DMS53 (cell line): Measurements from ENCODE around the gene RAB20.
"Not testable (repeated sequence)": the region's sequence is repeated elsewhere in the genome, so short reads cannot be mapped to it uniquely, and the experiment has no call there.

Source experiments
- DNase-seq: peaks from one replicate; lab custom pipeline; 2025; lab: John Stamatoyannopoulos, UW

RAB20 gene

DNA sequence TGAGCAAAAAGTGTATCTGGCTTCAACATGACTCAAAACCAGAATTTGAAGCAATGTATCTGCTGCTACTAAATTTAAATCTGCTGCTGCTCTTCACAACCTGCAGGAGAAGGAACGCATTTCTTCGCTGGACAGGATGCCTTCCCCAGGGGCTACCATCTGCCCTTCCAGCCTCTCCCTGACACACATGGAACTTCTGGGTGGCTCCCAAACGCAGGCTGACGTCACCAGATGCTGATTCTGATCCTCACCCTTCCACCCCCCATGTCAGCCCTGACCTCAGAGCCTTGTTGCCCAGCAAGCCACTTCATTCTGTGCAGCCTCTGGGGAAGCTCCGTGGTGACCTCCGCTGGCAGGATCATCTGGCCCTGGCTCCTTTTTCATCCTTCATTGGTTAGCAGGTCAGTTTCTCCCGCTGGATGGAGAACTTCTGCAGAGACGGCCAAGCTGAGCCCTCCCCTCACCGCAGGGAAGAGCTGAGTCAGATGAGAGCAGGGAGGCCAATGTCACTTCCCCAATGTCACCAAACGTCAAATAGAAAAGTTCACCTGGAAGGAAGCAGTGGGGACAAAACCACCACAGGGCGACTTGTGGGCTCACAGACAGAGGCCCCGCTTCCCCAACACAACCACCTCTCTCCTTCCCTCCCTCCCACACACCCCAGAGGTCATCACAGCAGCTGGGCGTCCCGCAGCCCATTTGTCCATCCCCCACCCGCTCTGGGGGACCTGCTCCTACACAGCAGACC lies 14.0 kb upstream of the RAB20 start:
- peak; percentile 71 for DNase-seq

DNA sequence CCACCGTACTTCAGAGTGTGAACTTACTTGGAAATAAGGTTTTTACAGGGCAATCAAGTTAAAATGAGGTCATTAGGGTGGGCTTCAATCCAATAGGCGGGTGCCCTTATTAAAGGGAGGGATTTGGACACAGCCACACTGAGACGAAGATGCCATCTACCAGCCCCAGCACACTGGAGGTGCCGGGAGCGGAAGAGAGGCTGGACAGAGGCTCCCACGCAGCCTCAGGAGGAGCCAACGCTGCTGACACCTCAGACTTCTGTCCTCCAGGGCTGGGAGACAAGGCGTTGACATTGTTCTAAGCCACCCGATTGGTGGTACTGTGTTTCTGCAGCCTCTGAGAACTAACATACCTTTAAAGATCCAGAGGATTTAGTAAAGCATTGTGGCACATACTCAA lies 12.6 kb upstream of the RAB20 start:
- DNase-seq = no peak

DNA sequence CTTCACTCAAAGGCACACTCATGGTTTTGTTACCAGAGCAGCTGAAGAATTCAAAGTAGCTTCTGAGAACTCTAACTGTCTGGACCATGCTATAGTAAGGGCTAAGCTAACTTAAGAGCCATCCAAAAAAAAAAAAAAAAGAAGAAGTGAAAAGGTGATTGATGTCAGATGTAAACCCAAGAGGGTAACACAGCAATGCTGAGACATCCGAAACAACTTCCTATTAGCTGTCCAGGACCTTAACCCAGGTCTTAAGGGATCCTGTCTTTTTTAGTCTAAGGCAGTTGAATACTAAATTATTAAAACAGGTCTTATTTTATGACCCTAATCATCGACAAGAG lies 11.2 kb upstream of the RAB20 start:
- DNase-seq = no peak

DNA sequence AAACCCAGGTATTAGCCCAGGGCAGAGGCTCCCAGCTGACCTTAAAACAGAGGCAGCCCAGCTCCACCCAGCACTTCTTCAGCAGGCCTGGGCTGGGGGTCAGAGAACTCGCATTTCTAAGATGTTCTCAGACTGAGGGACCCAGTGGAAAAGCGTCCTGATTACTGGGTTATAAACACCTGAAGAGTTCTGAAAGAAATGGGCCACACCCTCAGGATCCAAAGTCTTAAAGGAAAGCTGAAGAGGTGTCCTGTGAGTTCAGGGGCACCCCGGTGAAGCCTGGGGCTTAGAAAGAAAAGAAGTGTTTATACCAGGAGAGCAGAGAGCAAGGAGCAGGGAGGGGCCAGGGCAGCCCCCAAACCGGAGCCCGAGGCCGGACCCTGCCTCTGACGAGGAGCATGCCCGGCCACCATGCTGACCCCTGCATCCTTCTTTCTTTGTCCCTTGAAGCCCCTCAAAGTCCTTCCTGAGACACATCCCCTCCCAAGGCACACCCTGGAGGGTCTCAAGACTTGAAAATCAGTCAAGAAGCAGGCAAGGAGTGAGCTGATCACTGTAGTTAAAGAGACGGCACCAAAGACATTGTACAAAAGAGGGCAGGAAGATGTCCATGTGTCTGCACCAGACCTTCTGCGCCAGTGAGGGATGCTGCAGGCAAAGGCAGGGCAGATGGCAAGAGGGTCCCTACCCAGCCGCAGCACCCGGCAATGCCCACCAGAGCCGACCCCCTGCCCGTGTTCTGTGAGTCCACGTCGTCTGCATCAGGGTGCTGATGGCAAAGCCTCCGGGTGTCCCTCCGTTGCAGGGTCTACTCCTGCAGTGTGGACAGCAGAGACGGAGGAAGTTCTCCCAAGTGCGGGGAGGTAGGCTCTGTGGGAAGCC lies 10.6 kb upstream of the RAB20 start:
- no peak for DNase-seq

DNA sequence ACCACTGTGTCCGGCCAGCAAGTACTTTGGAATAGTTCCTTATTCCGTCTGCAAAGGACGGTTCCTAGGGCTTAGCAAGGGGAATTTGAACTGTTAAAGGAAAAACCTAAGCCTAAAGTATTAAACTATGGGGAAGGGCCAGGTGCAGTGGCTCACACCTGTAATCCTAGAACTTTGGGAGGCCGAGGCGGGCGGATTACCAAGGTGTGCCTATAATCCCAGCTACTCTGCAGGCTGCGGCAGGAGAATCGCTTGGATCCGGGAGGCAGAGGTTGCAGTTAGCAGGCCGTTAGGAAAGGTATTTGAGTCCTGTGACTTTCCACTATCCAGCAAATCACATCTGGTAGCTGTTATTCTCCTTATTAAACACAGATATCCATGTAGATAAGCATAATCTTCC lies 9.4 kb upstream of the RAB20 start:
- DNase-seq = no peak

DNA sequence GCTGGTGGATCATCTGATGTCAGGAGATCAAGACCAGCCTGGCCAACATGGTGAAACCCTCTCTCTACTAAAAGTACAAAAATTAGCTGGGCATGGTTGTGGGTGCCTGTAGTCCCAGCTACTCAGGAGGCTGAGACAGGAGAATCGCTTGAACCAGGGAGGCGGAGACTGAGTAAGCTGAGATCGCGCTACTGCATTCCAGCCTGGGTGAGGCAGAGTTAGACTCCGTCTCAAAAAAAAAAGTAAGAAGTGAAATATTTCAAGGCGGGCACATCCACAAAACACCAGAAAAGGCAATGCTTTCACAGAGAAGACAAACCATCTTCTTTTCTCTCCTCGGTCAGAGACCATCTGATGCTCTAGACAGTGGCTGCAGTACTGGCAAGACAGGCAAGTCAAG lies 8.4 kb upstream of the RAB20 start:
- DNase-seq = not testable (repeated sequence)

DNA sequence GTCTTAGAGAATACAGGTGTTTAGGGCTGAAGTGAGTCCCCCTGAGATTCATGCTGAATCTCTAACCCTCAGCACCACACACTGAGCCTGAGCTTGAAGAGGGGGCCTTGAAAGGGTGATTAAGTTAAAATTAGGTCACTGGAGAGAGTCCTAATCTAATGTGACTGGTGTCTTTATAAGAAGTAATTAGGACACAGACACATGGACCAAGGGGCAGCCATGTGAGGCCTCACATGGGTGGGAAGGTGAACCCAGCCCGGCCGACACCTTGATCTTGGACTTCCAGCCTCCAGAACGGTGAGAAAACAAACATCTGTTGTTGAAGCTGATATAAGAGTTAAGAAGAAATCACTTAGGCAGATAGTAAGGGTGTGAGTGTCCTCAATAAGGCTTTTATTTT lies 7.1 kb upstream of the RAB20 start:
- no peak for DNase-seq

DNA sequence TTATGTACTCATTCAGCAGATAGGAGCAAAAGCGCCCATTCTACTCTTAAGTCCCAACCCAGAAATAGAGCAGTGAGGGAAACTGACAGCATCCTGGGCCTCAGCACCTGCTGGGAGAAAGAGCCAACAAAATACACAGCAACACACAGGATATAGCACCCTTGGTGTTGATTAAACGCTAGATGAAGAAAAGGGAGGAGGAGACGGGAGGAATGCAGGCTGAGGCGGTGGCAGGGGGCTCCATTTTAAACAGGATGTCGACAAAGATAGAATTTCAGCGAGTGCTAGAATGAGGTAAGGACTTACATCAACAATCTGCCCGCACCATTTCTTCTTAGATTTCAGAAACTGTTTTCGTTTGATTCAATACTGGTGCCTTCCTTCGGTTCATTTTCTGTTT lies 4.6 kb upstream of the RAB20 start:
- no peak for DNase-seq

DNA sequence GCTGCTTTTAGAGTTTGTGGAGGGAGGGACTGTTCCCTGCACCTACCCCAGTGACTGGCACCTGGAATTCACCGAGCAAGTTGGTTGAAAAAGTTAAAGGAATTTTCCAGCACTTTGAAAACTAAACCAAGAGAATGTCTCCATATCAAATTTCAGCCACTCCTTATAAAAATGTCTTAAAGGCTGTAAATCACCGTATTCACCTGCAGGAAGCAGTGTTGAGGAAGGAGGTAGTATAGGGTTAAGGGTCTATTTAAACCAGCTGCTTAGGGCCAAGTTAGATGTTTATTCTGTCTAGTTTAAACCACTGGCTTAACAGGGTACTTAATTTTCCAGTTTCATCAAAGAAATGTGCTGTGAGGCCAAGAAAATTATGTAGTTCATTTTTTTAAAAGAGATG lies 3.8 kb upstream of the RAB20 start:
- peak; percentile 1 for DNase-seq

DNA sequence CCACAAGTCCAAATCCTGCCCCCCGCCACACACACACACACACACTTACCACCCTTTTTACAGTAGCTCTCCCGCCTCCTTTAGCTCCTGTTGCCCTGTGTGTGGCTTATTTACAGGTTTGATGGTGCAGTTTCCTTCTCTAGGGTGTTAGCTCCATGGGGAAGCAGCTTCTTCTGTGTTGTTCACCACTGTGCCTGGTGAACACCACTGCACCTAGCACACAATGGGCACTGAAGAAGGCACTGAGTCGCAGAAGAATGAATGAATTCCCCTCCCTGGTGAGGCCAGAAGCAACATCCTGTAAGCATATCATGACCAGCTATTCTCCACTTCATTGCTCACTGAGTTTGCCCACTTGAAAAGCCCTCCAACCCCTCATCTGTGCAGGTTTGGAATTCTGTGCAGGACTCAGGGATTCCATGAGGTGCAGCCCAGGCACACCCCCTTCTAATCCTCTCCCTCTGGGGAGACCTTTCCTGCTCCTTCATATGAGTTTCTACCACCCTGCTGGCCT lies 3.0 kb upstream of the RAB20 start:
- no peak for DNase-seq

DNA sequence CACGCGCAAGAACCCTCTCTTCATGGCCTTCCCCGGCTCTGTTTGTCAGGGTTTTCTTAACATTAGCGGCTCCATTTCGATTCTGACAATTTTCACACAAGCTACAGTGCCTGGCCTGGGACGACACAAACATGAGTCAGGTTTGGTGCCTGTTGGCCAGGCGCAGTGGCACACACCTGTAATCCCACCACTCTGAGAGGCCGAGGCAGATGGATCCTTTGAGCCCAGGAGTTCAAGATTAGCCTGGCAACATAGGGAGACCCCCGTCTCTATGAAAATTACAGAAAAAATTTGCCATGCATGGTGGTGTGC lies 1.9 kb upstream of the RAB20 start:
- no peak for DNase-seq

DNA sequence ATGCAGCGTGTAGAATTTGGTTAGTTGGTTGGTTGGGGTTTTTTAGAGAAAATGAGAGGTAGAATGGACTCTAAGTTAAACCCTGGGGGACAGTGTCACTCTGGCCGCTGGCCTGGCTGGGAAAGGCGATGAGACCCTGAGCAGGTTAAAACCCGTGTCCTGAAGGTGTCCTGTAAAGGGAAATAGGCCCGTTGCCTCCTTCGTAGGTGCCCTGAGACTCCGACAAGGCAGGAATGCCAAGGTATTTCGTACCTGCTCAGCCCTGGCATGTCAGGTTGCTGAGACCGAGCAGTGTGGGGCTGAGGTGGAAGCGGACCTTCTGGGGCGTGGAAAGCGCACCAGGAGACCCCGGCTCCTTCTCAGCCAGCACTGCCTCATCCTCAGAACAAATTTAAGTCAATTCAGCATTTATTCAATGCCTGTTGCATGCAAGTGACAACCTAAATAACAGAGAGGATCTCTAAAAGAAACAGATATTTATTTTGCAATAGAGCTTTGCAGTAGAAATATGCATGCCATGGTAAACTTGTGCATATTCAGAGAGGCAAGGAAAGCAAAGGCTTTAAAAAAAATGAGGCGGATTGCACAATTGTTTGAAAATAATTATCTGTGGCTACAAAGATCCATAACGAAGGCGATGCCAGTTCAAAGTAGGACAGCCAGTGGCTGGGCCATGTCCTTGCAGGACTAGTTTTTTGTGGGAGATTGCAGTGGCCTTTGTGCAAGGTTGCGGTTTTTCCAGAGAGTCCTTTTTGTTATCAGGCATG lies 1.4 kb upstream of the RAB20 start:
- DNase-seq = no peak

DNA sequence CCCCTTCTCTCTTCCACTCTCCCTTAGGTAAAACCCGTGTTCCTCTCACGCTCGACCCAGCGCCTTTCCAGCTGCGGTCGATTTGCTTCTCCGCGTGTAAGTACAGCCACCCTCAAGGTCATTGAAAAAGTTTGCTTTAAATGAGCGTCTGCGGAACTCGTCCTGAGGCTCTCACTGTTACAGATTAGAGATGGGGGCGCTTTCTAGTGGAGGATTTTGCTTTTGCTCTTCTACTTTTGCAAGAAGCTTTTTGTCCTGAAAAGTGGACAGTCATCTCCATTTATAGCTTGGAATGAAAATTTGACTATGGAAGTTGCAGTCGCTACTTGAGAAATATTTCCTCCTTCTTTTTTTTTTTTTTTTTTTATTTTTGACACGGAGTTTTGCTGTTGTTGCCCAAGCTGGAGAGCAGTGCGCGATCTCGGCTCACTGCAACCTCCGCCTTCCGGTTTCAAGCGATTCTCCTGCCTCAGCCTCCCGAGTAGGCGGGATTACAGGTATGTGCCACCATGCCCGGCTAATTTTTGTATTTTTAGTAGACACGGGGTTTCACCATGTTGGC lies 595 bp upstream of the RAB20 start:
- DNase-seq = peak; percentile 22

DNA sequence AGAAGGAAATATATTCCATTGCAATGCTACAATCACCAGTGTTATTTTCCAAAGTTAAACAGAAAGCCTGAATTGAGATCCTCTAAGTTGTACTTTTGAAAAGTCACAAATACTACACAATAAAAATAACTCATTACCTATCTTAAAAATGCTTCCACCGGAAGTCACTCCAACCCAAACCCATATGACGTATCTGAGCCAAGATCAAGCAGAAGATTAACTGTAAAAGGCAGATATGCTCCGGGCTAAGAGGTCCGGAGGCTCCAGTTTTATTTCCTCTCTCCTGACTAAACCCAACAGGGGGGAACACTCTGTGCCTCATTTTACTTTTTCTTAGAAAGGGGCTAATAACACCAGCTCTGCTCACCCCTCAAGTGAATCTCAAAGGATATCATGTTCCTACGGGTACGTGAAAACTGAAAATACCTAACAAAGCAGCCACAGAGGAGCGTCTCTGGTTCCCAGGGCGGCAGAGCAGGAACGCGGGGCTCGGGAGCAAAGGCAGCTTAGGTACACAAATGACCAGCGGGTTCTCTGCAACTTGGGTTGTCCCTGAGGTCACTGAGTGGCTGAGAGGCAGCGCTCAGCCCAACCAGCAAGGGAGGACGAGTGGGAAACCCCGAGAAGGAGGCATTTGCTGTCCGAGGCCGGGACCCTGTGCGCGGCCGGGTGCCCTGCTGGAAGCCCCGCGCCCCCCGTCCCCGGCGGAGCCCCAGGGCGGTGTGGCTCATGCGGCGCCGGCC lies 750 bp downstream of the RAB20 start:
- DNase-seq = peak; percentile 59

DNA sequence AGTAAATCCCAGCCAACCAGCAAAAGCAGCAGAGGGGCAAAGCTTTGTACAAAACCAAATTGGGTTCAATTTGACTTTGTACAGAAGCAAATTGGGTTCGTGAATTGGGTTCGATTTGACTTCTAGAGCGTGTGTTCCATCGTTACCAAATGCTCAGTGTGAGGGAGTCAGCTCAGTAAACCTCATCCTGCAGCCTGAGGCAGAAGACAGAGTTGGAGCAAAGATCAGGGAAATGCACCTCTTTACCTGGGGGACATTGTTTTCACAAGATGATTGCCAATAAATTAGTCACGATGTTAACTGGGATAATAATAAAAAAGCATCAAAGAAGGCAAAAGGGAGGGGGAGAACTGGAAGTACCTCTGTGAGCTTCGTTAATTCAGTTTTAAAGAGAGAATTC lies 1.5 kb downstream of the RAB20 start:
- DNase-seq = no peak

DNA sequence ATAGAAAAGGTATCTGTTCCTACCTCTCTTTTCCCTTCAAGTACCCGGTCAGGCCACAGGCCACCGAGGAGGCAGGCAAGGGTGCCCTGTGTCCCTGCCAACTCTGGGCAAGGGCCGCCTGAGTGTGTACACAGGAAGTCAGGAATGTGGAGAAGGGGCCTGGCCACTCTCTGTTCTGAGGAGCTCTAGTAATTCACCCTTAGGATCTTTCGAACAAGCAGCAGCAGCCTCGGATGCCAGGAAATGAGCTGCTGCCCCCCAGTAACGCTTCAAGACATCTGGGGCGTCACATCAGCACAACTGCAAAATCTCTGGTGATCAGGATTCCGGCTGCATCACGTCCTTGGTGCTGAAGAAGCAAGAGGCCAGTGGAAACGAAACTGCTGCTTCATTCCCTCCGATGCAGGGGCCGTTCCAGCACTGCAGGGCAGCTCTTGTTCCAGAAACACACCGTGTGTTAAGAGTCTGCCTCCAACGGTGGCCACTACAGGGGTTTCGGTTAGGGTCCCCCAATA lies 2.0 kb downstream of the RAB20 start:
- peak; percentile 55 for DNase-seq

DNA sequence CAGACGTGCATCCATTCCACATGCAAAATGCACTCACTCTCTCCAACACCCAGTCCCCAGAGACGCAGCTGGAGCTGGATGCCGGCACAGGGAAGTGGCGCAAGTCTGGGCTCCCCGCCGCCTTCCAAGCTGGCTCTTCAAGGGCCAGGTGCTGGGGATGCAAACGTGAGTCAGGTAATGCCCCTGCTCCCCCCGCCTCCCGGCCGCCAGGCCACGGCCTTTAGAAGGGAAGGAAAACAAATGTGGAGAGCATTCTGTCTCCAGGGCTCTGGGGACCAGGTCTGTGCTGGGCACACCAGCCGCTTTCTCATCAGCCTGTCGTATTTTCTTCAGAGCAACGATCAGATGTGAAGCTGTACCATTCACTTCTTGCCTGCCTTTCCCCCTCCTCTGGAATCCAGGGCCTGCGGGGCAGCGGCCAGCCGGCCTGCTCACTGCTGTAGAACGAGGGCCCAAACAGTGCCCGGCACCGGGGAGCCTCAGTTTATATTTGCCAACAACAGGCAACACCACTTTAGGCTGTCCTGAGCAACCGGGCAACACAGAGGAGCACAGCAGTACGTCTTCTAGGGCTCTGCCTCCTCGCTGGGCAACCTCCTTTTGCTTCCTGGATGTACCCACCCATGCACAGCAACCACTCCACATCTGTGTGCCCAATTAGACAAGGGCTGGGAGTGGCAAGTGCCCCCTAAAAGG lies 3.8 kb downstream of the RAB20 start:
- DNase-seq = peak; percentile 83

DNA sequence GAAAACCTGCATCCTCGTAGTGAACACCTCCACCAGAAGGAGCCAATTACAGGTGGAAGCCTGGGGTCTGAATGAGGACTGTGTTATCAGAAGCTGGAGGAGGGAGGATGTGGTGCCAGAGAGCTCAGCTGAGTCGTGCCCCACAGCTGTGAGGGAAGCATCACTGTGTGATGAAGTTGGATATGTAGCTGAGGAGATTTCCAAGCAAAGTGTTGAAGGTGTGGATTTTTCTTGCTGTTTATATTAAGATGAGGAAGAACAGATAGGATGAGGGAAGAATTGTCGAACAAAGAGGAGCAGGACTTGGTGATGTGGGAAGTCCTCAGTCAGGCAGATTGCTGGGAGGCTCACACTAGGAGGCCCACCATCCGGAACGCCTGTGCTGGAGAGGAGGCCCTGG lies 4.4 kb downstream of the RAB20 start:
- peak; percentile 24 for DNase-seq

DNA sequence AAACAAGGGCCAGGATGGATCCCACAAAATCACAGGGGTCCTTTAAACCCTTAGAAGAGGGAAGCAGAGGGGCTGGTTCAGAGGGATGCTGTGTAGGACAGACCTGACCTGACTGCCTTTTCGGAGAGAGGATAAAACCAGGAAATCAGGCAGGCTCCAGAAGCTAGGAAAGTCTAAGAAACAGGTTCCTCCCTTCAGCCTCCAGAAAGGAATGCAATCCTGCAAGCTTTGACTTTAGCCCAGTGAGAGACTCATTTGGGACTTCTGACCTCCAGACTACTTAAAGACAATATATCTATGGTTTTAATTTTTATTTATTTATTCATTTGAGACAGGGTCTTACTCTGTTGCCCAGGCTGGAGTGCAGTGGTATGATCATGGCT lies 5.3 kb downstream of the RAB20 start:
- no peak for DNase-seq

DNA sequence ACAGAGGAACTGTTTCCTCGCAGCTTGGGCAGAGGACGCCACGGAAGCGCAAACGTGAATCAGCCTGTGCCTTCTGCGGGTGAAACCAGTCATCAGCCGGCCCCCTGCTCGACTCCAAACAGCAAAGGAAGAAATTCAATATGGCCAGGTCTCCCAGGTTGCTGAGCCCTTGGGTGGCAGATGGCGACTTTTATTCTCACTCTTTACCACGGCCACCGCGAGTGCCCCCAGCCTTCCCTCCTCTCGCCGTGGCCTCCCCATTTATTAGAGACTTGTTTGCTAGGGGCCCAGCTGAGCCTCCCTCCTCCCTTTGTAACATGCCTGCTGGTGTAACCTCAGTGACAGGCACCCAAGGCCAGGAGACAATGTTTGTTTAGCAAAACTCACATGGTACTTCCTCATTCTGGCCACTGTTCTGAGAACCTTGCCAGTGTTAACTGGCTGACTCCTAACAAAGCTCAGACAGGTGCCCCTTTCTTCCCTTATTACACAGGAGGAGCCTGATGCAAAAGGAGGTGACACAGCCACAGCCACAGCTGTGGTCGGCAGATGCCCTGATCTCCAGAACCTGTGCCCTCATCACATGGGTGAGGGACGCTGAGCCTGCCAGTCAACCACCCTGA lies 5.8 kb downstream of the RAB20 start:
- DNase-seq = peak; percentile 79
